H1 (cell line): ENCODE results near the gene SLC13A5. TPM values are rescaled to one million over a fixed set of nuclear protein-coding genes. Genes with fewer than 3 reads are reported as not detected.

Experiments used
- CTCF ChIA-PET: fragments of 300-600 bp; sonication (Branson Sonifier 250); formaldehyde crosslinking; loops from one replicate; lab custom pipeline; 2021; ENCODE audit not compliant: partially characterized antibody; lab: Charles Lee
- POLR2A ChIA-PET: fragments of 300-600 bp; sonication (Branson Sonifier 250); formaldehyde crosslinking; loops from one replicate; lab custom pipeline; 2021; ENCODE audit warnings: inconsistent platforms; ENCODE audit not compliant: partially characterized antibody; lab: Charles Lee
- DNase-seq, 2 experiments: peaks; one replicate each; pipeline versions ENCODE4 v3.0.0 to v3.0.0-alpha.2; 2010 to 2022; ENCODE audit warnings: low spot score in 2 of 2, low read depth in 1 of 2, mixed read lengths in 1 of 2
- FAIRE-seq: peaks from 2 replicates; lab custom pipeline; 2011; peaks lifted over from hg19 to GRCh38; lab: Jason Lieb, UNC
- H2AFZ ChIP-seq: 2 replicates; pipeline ENCODE4 v1.8.1; 2012; ENCODE audit warnings: low read length, inconsistent platforms
- H2AK5ac ChIP-seq: 2 replicates; pipeline ENCODE4 v1.6.1; 2013; ENCODE audit warnings: low read depth, low read length
- H2BK120ac ChIP-seq: replicated peaks from 2 replicates; pipeline ENCODE3; 2013; ENCODE audit warnings: low read depth, low read length, inconsistent platforms
- H2BK12ac ChIP-seq: 2 replicates; pipeline ENCODE4 v1.6.1; 2013; ENCODE audit warnings: low read depth, low read length
- H2BK15ac ChIP-seq: 2 replicates; pipeline ENCODE4 v1.6.1; 2013; ENCODE audit warnings: low read length
- H2BK20ac ChIP-seq: 2 replicates; pipeline ENCODE4 v1.6.1; 2013; ENCODE audit warnings: low read length
- H2BK5ac ChIP-seq: 2 replicates; pipeline ENCODE4 v1.6.1; 2013; ENCODE audit warnings: low read depth, low read length
- H3K14ac ChIP-seq: 2 replicates; pipeline ENCODE4 v1.6.1; 2013; ENCODE audit warnings: inconsistent platforms; ENCODE audit not compliant: insufficient read length
- H3K18ac ChIP-seq: 2 replicates; pipeline ENCODE4 v1.6.1; 2013; ENCODE audit warnings: low read length; ENCODE audit errors: extremely low read depth
- H3K23ac ChIP-seq: 2 replicates; pipeline ENCODE4 v1.6.1; 2013; ENCODE audit warnings: inconsistent platforms; ENCODE audit not compliant: insufficient read length
- H3K23me2 ChIP-seq: 2 replicates; pipeline ENCODE4 v1.6.1; 2013; ENCODE audit warnings: low read depth, low read length
- H3K27ac ChIP-seq: 2 replicates; pipeline ENCODE4 v1.6.1; 2011; ENCODE audit warnings: low read depth, low read length, inconsistent platforms
- H3K27me3 ChIP-seq, 4 experiments: replicated peaks in 1 of 4; 1 replicate in 1 of 4; 2 replicates in 3 of 4; pipeline versions ENCODE4 v1.6.1 to v1.8.1; 2011 to 2013; ENCODE audit warnings: low read length in 3 of 4, mild to moderate bottlenecking in 3 of 4, inconsistent platforms in 2 of 4, mixed read lengths in 2 of 4, moderate library complexity in 1 of 4; ENCODE audit not compliant: control insufficient read depth in 3 of 4, insufficient read depth in 3 of 4; ENCODE audit errors: extremely low read depth in 1 of 4
- H3K36me3 ChIP-seq, 4 experiments: 2 replicates each; pipeline versions ENCODE4 v1.6.1 to v1.8.1; 2011 to 2013; ENCODE audit warnings: mild to moderate bottlenecking in 4 of 4, low read length in 3 of 4, moderate library complexity in 2 of 4, control low read depth in 1 of 4, inconsistent platforms in 1 of 4; ENCODE audit not compliant: insufficient read depth in 4 of 4, control insufficient read depth in 2 of 4
- H3K4ac ChIP-seq: replicated peaks from 2 replicates; pipeline ENCODE3; 2013; ENCODE audit warnings: low read length, low read depth, mixed read lengths, inconsistent platforms; ENCODE audit not compliant: insufficient read length
- H3K4me1 ChIP-seq, 4 experiments: replicated peaks in 1 of 4; 1 replicate in 1 of 4; 2 replicates in 3 of 4; pipeline versions ENCODE4 v1.6.1 to v1.8.1; 2011 to 2013; ENCODE audit warnings: low read length in 3 of 4, inconsistent platforms in 2 of 4, mixed read lengths in 1 of 4; ENCODE audit not compliant: insufficient read depth in 4 of 4, control insufficient read depth in 3 of 4
- H3K4me2 ChIP-seq, 2 experiments: 2 replicates each; pipeline versions ENCODE4 v1.6.1 to v1.8.1; 2011 to 2013; ENCODE audit warnings: low read depth in 2 of 2, low read length in 2 of 2, control low read depth in 1 of 2, inconsistent platforms in 1 of 2, mild to moderate bottlenecking in 1 of 2; ENCODE audit not compliant: insufficient read depth in 1 of 2
- H3K4me3 ChIP-seq, 4 experiments: fragments of 200-600, 300-600 bp in 1 of 4; sonication (generic), shearing (Covaris generic), sonication (Bioruptor Twin) in 1 of 4; 2 replicates each; pipeline versions ENCODE4 v1.5.1 to v1.8.1; 2011 to 2016; ENCODE audit warnings: low read length in 4 of 4, low read depth in 3 of 4, control low read depth in 2 of 4, inconsistent platforms in 2 of 4, mild to moderate bottlenecking in 2 of 4, mixed read lengths in 1 of 4, moderate library complexity in 1 of 4; ENCODE audit not compliant: insufficient read depth in 2 of 4; ENCODE audit errors: extremely low read depth in 1 of 4
- H3K56ac ChIP-seq: replicated peaks from 2 replicates; pipeline ENCODE3; 2013; ENCODE audit warnings: low read depth, mild to moderate bottlenecking, mixed read lengths, low read length, inconsistent platforms; ENCODE audit not compliant: insufficient read length
- H3K79me1 ChIP-seq: 2 replicates; pipeline ENCODE4 v1.6.1; 2013; ENCODE audit warnings: low read depth, low read length, control low read depth
- H3K79me2 ChIP-seq, 2 experiments: 2 replicates each; pipeline versions ENCODE4 v1.6.1 to v1.8.1; 2012 to 2013; ENCODE audit warnings: low read length in 2 of 2, mild to moderate bottlenecking in 2 of 2, inconsistent platforms in 1 of 2; ENCODE audit not compliant: insufficient read depth in 2 of 2, control insufficient read depth in 1 of 2
- H3K9ac ChIP-seq, 4 experiments: replicated peaks in 1 of 4; 1 replicate in 1 of 4; 2 replicates in 3 of 4; pipeline versions ENCODE4 v1.6.1 to v1.8.1; 2011 to 2013; ENCODE audit warnings: low read depth in 3 of 4, low read length in 3 of 4, control low read depth in 2 of 4, mild to moderate bottlenecking in 2 of 4, moderate library complexity in 2 of 4, inconsistent platforms in 1 of 4; ENCODE audit errors: extremely low read depth in 1 of 4
- H3K9me3 ChIP-seq, 2 experiments: 2 replicates each; pipeline versions ENCODE4 v1.6.1 to v1.8.1; 2012 to 2013; ENCODE audit warnings: mild to moderate bottlenecking in 2 of 2, moderate library complexity in 2 of 2, control low read depth in 1 of 2, inconsistent platforms in 1 of 2, low read depth in 1 of 2, low read length in 1 of 2, mixed read lengths in 1 of 2; ENCODE audit not compliant: insufficient read depth in 2 of 2
- H4K20me1 ChIP-seq, 2 experiments: replicated peaks in 1 of 2; 2 replicates each; pipeline versions ENCODE3 to v1.8.1; 2011 to 2013; ENCODE audit warnings: inconsistent platforms in 2 of 2, low read length in 2 of 2, mild to moderate bottlenecking in 1 of 2; ENCODE audit not compliant: insufficient read depth in 2 of 2, control insufficient read depth in 1 of 2
- H4K5ac ChIP-seq: 2 replicates; pipeline ENCODE4 v1.6.1; 2013; ENCODE audit warnings: low read length, low read depth, mixed read lengths, inconsistent platforms; ENCODE audit not compliant: insufficient read length
- H4K8ac ChIP-seq: 2 replicates; pipeline ENCODE4 v1.8.0; 2013; ENCODE audit warnings: mild to moderate bottlenecking, moderate library complexity, low read length, inconsistent platforms; ENCODE audit not compliant: insufficient read depth; ENCODE audit errors: extremely low read depth
- H4K91ac ChIP-seq: replicated peaks from 2 replicates; pipeline ENCODE3; 2013; ENCODE audit warnings: low read length, mixed read lengths, inconsistent platforms; ENCODE audit not compliant: insufficient read length
- EZH2 ChIP-seq: fragments of 200-600 bp; sonication (generic); IDR thresholded peaks from 2 replicates; pipeline ENCODE4 v1.7.1; 2012; ENCODE audit warnings: low read depth, mild to moderate bottlenecking, moderate library complexity, low read length, inconsistent platforms; ENCODE audit not compliant: severe bottlenecking
- FOSL1 ChIP-seq: IDR thresholded peaks from 2 replicates; pipeline ENCODE4 v1.6.1; 2011; ENCODE audit warnings: mild to moderate bottlenecking, low read depth, low read length, moderate library complexity; ENCODE audit not compliant: insufficient read depth
- GABPA ChIP-seq: IDR thresholded peaks from 2 replicates; pipeline ENCODE4 v1.6.1; 2011; ENCODE audit warnings: mild to moderate bottlenecking, low read length, moderate library complexity, borderline replicate concordance; ENCODE audit not compliant: insufficient read depth
- JUN ChIP-seq: IDR thresholded peaks from 2 replicates; pipeline ENCODE4 v1.6.1; 2011; ENCODE audit warnings: low read depth, mild to moderate bottlenecking, improper control_type of control experiment, low read length
- MAFK ChIP-seq: IDR thresholded peaks from 2 replicates; pipeline ENCODE4 v1.6.1; 2012; ENCODE audit warnings: low read depth, mild to moderate bottlenecking, improper control_type of control experiment, low read length
- NRF1 ChIP-seq: IDR thresholded peaks from 2 replicates; pipeline ENCODE4 v1.6.1; 2011; ENCODE audit warnings: mild to moderate bottlenecking, low read depth, low read length, improper control_type of control experiment
- RBBP5 ChIP-seq: IDR thresholded peaks from 2 replicates; pipeline ENCODE4 v1.7.1; 2012; ENCODE audit warnings: low read depth, mild to moderate bottlenecking, inconsistent platforms, low read length, moderate library complexity, borderline replicate concordance
- TEAD4 ChIP-seq: IDR thresholded peaks from 2 replicates; pipeline ENCODE4 v1.6.1; 2012; ENCODE audit warnings: low read depth, low read length, inconsistent platforms, mixed read lengths
- WGBS, 2 experiments: shearing (Covaris generic) in 1 of 2; methylation state at CpG; one replicate each; pipeline versions ENCODE4 v1.1.6 to v1.1.7; 2013 to 2015; ENCODE audit warnings: low lambda C conversion rate in 2 of 2, mixed read lengths in 2 of 2, inconsistent platforms in 1 of 2, low coverage in 1 of 2, missing lambda C conversion rate in 1 of 2; ENCODE audit not compliant: insufficient replicate concordance in 2 of 2, insufficient coverage in 1 of 2, insufficient read length in 1 of 2; ENCODE audit errors: extremely low coverage in 1 of 2, missing lambda C conversion rate in 1 of 2; 5-methylcytosine and 5-hydroxymethylcytosine counted together
- polyA plus RNA-seq, 7 experiments: library from polyadenylated mRNA; depleted of rRNA in 3 of 7; stranded (reverse) in 5 of 7; unstranded in 2 of 7; fragments of >200 nt in 5 of 7; fragments of 200-250 nt in 2 of 7; gene quantifications; 1 replicate in 5 of 7; 2 replicates in 1 of 7; 4 replicates in 1 of 7; pipeline versions ENCODE4 v1.2.1 to v1.2.3, GENCODE V29; 2011 to 2013; ENCODE audit warnings: missing spikeins in 2 of 7, mixed read lengths in 2 of 7
- total RNA-seq: library from RNA; stranded (reverse); fragmentation: NEBNext Ultra II Directional; extraction: Animal tissue kit (Norgen Biotek cat#: 25700); gene quantifications from 2 replicates; pipeline ENCODE4 v1.2.1, GENCODE V29; 2021

Gene SLC13A5
- total and polyA plus RNA-seq, 2 of the 8 experiments (the other 6 are each of a cell fraction or from before 2014, with no cell fraction given): 2.1 to 2.6 TPM

DNA sequence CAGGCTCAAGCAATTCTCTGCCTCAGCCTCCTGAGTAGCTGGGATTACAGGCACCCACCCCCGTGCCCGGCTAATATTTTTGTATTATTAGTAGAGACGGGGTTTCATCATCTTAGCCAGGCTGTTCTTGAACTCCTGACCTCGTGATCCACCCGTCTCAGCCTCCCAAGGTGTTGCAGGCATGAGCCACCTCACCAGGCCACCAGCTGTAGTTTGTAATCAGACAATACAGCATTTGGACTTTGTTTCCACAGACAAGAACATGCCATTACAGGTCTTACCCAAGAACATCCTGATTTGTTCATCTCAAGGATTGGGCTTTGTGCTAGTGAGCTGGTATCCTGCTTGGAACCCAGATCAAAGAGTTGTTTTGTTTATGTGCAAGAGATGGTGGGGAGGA, 31.5 kb downstream of the SLC13A5 start:
- no peaks in the 10 kb centered on the region; a peak in 1 of 7 replicates for H3K27me3 ChIP-seq
- no peaks in the 10 kb centered on the region for H3K23me2 ChIP-seq
- TF ChIP-seq JUN (no peak), FOSL1 (no peak), EZH2 (no peak), NRF1 (no peak), RBBP5 (no peak), MAFK (no peak), TEAD4 (no peak), GABPA (no peak)
- no peak overlapping the region for H2BK20ac ChIP-seq
- H3K4me3 ChIP-seq: no peak overlapping the region
- no peak overlapping the region for H3K14ac ChIP-seq
- 89% methylated on average over 5 of the region's 5 CpGs; no CpG with 5 or more reads in 1 of the 2 experiments for WGBS, 2 experiments
- CTCF ChIA-PET: interaction anchor here (1.2 to 2.6 kb wide), 8 partner anchors 9 to 229 kb away, joined by 3 to 13 read pairs (median 5); partner anchors contain the start of gene SLC13A5
- H4K5ac ChIP-seq: no peak overlapping the region
- no peak overlapping the region for H3K27ac ChIP-seq
- no peak overlapping the region for H2AK5ac ChIP-seq
- FAIRE-seq (no peak), DNase-seq (no peak)
- POLR2A ChIA-PET: interaction anchor here (0.5 kb wide), 1 partner anchor 1211 kb away, joined by 4 read pairs; no protein-coding TSS in a partner anchor
- no peak overlapping the region for H4K91ac ChIP-seq
- no peak overlapping the region for H2BK15ac ChIP-seq
- H3K79me1 ChIP-seq: no peaks in the 10 kb centered on the region
- H3K4ac ChIP-seq: no peak overlapping the region
- H2BK5ac ChIP-seq: no peak overlapping the region
- H2BK120ac ChIP-seq: no peak overlapping the region
- no peak overlapping the region for H3K23ac ChIP-seq
- no peaks in the 10 kb centered on the region for H3K79me2 ChIP-seq
- H4K8ac ChIP-seq: no peak overlapping the region
- H3K56ac ChIP-seq: no peak overlapping the region
- H2BK12ac ChIP-seq: no peak overlapping the region
- H3K18ac ChIP-seq: no peak overlapping the region
- no peak overlapping the region for H2AFZ ChIP-seq
- no peak overlapping the region for H3K4me2 ChIP-seq
- no peaks in the 10 kb centered on the region; a peak in 2 of 7 replicates for H3K4me1 ChIP-seq
- H4K20me1 ChIP-seq: no peaks in the 10 kb centered on the region
- no peaks in the 10 kb centered on the region for H3K36me3 ChIP-seq
- H3K9ac ChIP-seq: no peak overlapping the region
- no peaks in the 10 kb centered on the region for H3K9me3 ChIP-seq
